IPS-NIHi7 (cell line): ENCODE data around the gene GAD2.

Experiments used
- DNase-seq: peaks from one replicate; pipeline ENCODE4 v3.0.0; 2012; ENCODE audit warnings: mixed read lengths; ENCODE audit errors: extremely low spot score

Gene GAD2

GRCh38 chr10:26222563-26222962 lies 6.0 kb downstream of the GAD2 start:
- no peak for DNase-seq

- no peak for DNase-seq
Measured at GRCh38 chr10:26225322-26225721, 8.7 kb downstream of the GAD2 start.

- DNase-seq = no peak
Measured at GRCh38 chr10:26227786-26228185, 11.2 kb downstream of the GAD2 start.

GRCh38 chr10:26232174-26232573 lies 15.6 kb downstream of the GAD2 start:
- no peak for DNase-seq

GRCh38 chr10:26235761-26236160 lies 19.2 kb downstream of the GAD2 start:
- no peak for DNase-seq

GRCh38 chr10:26238378-26238777 lies 21.8 kb downstream of the GAD2 start:
- DNase-seq = no peak

- no peak for DNase-seq
Measured at GRCh38 chr10:26242706-26243350, 26.3 kb downstream of the GAD2 start.

GRCh38 chr10:26243351-26243720 lies 26.8 kb downstream of the GAD2 start:
- DNase-seq = no peak

GRCh38 chr10:26249681-26250080 lies 33.1 kb downstream of the GAD2 start:
- DNase-seq = no peak

GRCh38 chr10:26251925-26252324 lies 35.4 kb downstream of the GAD2 start:
- no peak for DNase-seq

- DNase-seq = no peak
Measured at GRCh38 chr10:26254616-26255015, 38.0 kb downstream of the GAD2 start.

GRCh38 chr10:26259341-26259740 lies 42.8 kb downstream of the GAD2 start:
- no peak for DNase-seq

GRCh38 chr10:26269754-26270153 lies 53.2 kb downstream of the GAD2 start:
- DNase-seq = peak; percentile 76

GRCh38 chr10:26274391-26274790 lies 57.8 kb downstream of the GAD2 start:
- no peak for DNase-seq

- no peak for DNase-seq
Measured at GRCh38 chr10:26278295-26278694, 61.7 kb downstream of the GAD2 start.

GRCh38 chr10:26290236-26290635 lies 73.7 kb downstream of the GAD2 start:
- DNase-seq = no peak

- no peak for DNase-seq
Measured at GRCh38 chr10:26291721-26292480, 75.3 kb downstream of the GAD2 start.

GRCh38 chr10:26296360-26296759 lies 79.8 kb downstream of the GAD2 start:
- no peak for DNase-seq

- DNase-seq = no peak
Measured at GRCh38 chr10:26300001-26300400, 83.4 kb downstream of the GAD2 start.

GRCh38 chr10:26303366-26303765 lies 86.8 kb downstream of the GAD2 start:
- DNase-seq = no peak

- DNase-seq = no peak
Measured at GRCh38 chr10:26310361-26310760, 93.8 kb downstream of the GAD2 start.

GRCh38 chr10:26311383-26311940 lies 94.9 kb downstream of the GAD2 start:
- peak; percentile 82 for DNase-seq
